ENCODE data around the gene IL18BP.
A peak's percentile ranks its signal among the peaks of the same experiment; 100 is the strongest.

IL18BP gene

DNA sequence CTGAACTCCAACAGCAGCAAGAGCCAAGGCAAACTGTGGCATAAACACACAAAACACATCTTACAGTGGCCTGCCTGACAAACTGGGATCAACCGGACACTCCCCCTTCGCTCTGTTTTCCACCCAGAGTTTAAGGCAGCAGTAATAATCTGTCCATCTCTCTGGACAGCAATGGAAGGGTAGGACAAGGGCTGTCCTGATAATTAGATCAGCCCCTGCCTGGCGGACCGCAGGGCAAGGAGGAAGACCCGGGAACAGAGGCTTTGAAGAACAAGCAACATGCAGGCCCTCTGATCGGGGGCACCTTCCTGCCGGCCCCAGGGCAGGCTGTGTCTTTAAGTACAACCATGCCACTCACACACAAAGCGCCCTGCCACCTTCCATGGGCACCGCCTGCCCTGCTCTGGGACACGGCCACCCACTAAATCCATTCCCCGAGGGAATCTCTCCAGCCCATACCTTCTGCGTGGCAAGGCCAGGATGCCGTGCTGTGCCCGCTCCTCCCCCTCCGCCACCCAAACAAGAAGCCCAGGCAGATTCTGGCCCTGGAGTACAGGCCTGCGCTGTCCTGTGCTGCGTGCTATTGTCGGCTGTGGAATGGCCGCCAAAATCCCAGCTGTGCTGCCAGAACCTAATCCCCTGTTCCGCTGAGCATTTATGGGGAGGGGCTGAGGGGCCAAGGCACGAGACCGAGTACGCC lies 42.8 kb downstream of the IL18BP start:
- DNase-seq, result peak in 50 of 51 donors; percentile 37 to 95 (median 80)

DNA sequence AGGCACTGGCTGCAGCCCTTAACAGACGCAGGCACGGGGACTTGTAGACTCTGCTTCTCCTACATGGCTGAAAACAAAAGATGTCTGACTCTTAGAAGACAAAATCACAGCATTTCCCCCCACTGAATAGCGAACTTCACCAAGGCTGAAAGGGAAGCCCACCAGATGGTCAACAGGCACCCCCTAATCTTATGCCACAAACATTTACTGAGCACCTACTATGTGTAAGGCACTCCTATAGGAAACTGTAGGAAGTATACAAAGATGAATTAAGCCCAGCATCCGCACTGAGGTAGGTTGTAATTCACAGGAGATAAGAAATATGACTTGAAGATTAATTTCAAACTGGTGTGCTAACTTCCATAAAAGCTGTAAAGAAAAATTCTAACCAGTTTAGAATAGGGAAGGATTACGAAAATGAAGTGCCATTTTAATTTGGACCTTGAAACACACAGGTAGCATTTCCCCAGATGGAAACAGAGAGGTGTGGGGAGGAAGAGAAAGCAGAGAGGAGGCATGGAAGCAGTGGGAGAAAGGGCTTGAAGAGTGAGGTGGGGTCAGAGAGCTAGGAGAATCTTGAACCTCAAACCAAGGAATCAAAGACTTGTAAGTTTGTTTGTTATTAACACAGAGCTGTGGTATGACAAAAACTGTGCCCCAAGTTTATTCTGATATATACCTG lies 43.5 kb downstream of the IL18BP start:
- DNase-seq, result no peak

DNA sequence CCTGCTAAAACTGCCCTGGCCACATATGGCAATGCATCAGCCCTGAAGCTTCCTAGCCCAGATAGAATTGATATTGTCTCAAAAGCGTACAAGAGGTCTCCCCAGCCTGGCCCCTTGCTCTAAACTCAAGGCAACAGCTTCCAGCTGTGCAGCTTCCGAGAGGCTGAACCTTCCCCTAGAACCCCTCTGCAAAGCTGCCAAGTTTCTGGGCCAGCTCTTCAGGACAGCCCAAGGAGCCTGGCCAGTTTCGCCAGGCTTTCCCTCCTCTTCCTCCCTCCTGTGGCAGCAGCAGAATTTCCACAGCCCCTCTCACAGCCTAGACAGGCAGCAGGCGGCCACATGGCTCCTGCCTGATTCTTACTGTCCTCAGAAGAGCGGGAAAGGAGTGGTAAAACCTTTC lies 47.1 kb downstream of the IL18BP start:
- DNase-seq, result peak in 14 of 51 donors; percentile 3 to 52 (median 34)

DNA sequence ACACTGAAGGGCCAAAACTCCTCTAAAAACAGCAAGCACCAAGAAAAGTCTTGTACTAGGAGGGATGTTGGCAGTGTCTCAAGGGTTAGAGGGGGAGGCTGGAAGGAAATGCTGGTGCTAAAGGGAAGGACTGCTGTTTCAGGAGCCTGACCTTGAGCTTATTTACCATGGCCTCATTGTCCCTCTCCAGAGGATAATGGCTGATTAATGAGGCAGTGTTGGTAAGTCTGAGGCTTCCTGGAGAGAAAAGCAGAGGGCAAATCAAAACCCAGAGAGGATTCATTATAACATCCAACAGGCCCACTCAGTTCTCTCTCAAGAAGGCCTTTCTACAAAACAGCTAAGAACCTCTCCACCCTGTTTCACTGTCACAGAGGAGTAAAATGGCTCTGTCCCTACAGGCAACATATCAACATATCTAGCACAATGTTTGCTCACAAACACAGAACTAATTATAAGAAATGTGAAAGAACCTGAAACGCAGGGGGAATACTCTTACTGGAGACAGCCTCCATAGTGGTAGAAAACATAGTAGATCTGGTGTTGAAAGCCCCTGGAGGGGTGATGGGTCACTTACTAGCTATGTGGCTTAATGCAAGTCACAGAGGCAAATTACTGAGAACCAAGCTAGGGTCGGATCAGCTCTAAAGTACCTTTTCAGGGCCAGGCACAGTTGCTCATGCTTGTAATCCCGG lies 50.2 kb downstream of the IL18BP start:
- DNase-seq, result peak in 1 of 51 donors; percentile 5

All from hypothalamus (tissue), 51 donors.